Neural progenitor cell (in vitro differentiated cells): ENCODE measurements around the gene MDH2. TPM values are rescaled to one million over a fixed set of nuclear protein-coding genes. Genes with fewer than 3 reads are reported as not detected.
"Not testable (repeated sequence)": the region's sequence is repeated elsewhere in the genome, so short reads cannot be mapped to it uniquely, and the experiment has no call there.

Source experiments
- DNase-seq: peaks from one replicate; pipeline ENCODE4 v3.0.0-alpha.2; 2016; ENCODE audit warnings: low spot score
- H2AFZ ChIP-seq: fragments of 200-600 bp; sonication (generic); replicated peaks from 2 replicates; pipeline ENCODE4 v1.6.1; 2016; ENCODE audit warnings: antibody characterized with exemption
- H3F3A ChIP-seq: fragments of 200-600 bp; sonication (generic); 2 replicates; pipeline ENCODE4 v1.6.1; 2016; ENCODE audit warnings: antibody characterized with exemption, low read depth
- H3K27ac ChIP-seq: fragments of 200-600 bp; sonication (generic); 2 replicates; pipeline ENCODE4 v1.5.1; 2016; ENCODE audit warnings: mild to moderate bottlenecking
- H3K27me3 ChIP-seq: fragments of 200-600 bp; sonication (generic); 2 replicates; pipeline ENCODE4 v1.6.1; 2016; ENCODE audit warnings: mild to moderate bottlenecking, moderate library complexity
- H3K36me3 ChIP-seq: fragments of 200-600 bp; sonication (generic); 2 replicates; pipeline ENCODE4 v1.5.1; 2016
- H3K4me1 ChIP-seq: fragments of 200-600 bp; sonication (generic); 2 replicates; pipeline ENCODE4 v1.6.1; 2016; ENCODE audit warnings: mixed run types
- H3K4me2 ChIP-seq: fragments of 200-600 bp; sonication (generic); 2 replicates; pipeline ENCODE4 v1.6.1; 2016
- H3K4me3 ChIP-seq: fragments of 200-600 bp; sonication (generic); 2 replicates; pipeline ENCODE4 v1.5.1; 2016
- H3K79me2 ChIP-seq: fragments of 200-600 bp; sonication (generic); 2 replicates; pipeline ENCODE4 v1.6.1; 2016; ENCODE audit warnings: low read depth
- H3K9ac ChIP-seq: fragments of 200-600 bp; sonication (generic); 2 replicates; pipeline ENCODE4 v1.6.1; 2016
- H3K9me3 ChIP-seq: fragments of 200-600 bp; sonication (generic); 2 replicates; pipeline ENCODE4 v1.5.1; 2016; ENCODE audit warnings: low read depth
- H4K20me1 ChIP-seq: fragments of 200-600 bp; sonication (generic); 2 replicates; pipeline ENCODE4 v1.6.1; 2016; ENCODE audit warnings: low read depth
- H3K27ac Mint-ChIP-seq: 3 replicates; pipeline ENCODE4 v1.8.0; 2021; ENCODE audit warnings: mixed read lengths
- H3K27me3 Mint-ChIP-seq: 2 replicates; pipeline ENCODE4 v1.8.0; 2022; ENCODE audit warnings: low read depth, mild to moderate bottlenecking, inconsistent platforms, moderate library complexity, mixed read lengths; ENCODE audit not compliant: insufficient read depth
- H3K36me3 Mint-ChIP-seq: 3 replicates; pipeline ENCODE4 v1.8.0; 2021; ENCODE audit warnings: mixed read lengths
- H3K4me1 Mint-ChIP-seq: 3 replicates; pipeline ENCODE4 v1.8.0; 2021; ENCODE audit warnings: mixed read lengths
- H3K4me3 Mint-ChIP-seq: 3 replicates; pipeline ENCODE4 v1.8.0; 2021; ENCODE audit warnings: mild to moderate bottlenecking, moderate library complexity, mixed read lengths
- H3K9me3 Mint-ChIP-seq: 3 replicates; pipeline ENCODE4 v1.8.0; 2020; ENCODE audit warnings: mixed read lengths
- CTCF ChIP-seq: fragments of 200-600 bp; sonication (generic); IDR thresholded peaks from 2 replicates; pipeline ENCODE4 v1.5.1; 2017; ENCODE audit warnings: antibody characterized with exemption, mild to moderate bottlenecking
- EZH2 ChIP-seq: fragments of 200-600 bp; sonication (generic); IDR thresholded peaks from 2 replicates; pipeline ENCODE4 v1.6.1; 2017; ENCODE audit warnings: antibody characterized with exemption, mild to moderate bottlenecking, moderate library complexity
- EZH2phosphoT487 ChIP-seq: fragments of 200-600 bp; sonication (generic); IDR thresholded peaks from 2 replicates; pipeline ENCODE4 v1.6.1; 2017; ENCODE audit warnings: antibody characterized with exemption
- small RNA-seq: library from RNA; depleted of rRNA; stranded (forward); fragments of <200 nt; gene quantifications from one replicate; pipeline ENCODE3, GENCODE V24; 2015
- total RNA-seq: library from RNA; depleted of rRNA; stranded (reverse); fragments of >200 nt; gene quantifications from 2 replicates; pipeline ENCODE4 v1.2.3, GENCODE V29; 2015; ENCODE audit warnings: low replicate concordance

Gene MDH2
- total RNA-seq, 1 donor from 2014 or later, result 51.5 TPM

GRCh38 chr7:76108540-76109233 lies 60.8 kb downstream of the MDH2 start:
- H3K4me1 ChIP-seq, result no peaks in the 10 kb centered on the region
- H3K9me3 ChIP-seq, result no peaks in the 10 kb centered on the region
- Mint-ChIP-seq H3K36me3 (no peaks in the 10 kb centered on the region), H3K4me1 (no peaks in the 10 kb centered on the region), H3K9me3 (no peaks in the 10 kb centered on the region), H3K27ac (no peak overlapping the region), H3K27me3 (peaks cover 4% of the 10 kb centered on the region), H3K4me3 (no peak overlapping the region)
- H3K4me3 ChIP-seq, result no peak overlapping the region
- H3K36me3 ChIP-seq, result no peaks in the 10 kb centered on the region
- no peak overlapping the region for H3K27ac ChIP-seq
- H3F3A ChIP-seq, result no peaks in the 10 kb centered on the region
- H3K79me2 ChIP-seq, result no peaks in the 10 kb centered on the region
- no peak overlapping the region for H2AFZ ChIP-seq
- H3K4me2 ChIP-seq, result no peak overlapping the region
- no peaks in the 10 kb centered on the region for H4K20me1 ChIP-seq
- no peak for TF ChIP-seq EZH2phosphoT487
- no peak for TF ChIP-seq CTCF
- no peak for TF ChIP-seq EZH2
- no peak for DNase-seq
- H3K27me3 ChIP-seq, result no peaks in the 10 kb centered on the region
- no peak overlapping the region for H3K9ac ChIP-seq

- H3K4me1 Mint-ChIP-seq, H3K36me3 ChIP-seq: not testable (repeated sequence)
Observed at GRCh38 chr7:76113042-76113630, 65.2 kb downstream of the MDH2 start.

GRCh38 chr7:76114742-76115141 lies 66.8 kb downstream of the MDH2 start:
- H3K27me3 Mint-ChIP-seq, H3K27ac Mint-ChIP-seq, H3K4me1 ChIP-seq, H3F3A ChIP-seq, H3K4me3 Mint-ChIP-seq, H4K20me1 ChIP-seq, DNase-seq, H3K4me3 ChIP-seq, H3K27me3 ChIP-seq, H3K27ac ChIP-seq, H3K4me2 ChIP-seq, H3K9me3 Mint-ChIP-seq, H2AFZ ChIP-seq, H3K79me2 ChIP-seq, H3K4me1 Mint-ChIP-seq, H3K9me3 ChIP-seq, H3K9ac ChIP-seq, H3K36me3 ChIP-seq, H3K36me3 Mint-ChIP-seq: not testable (repeated sequence)

More at GRCh38 chr7:76113042-76113630, 65.2 kb downstream of the MDH2 start:
- not testable (repeated sequence) for H3K4me2 ChIP-seq, H3K4me3 ChIP-seq, H3K9me3 ChIP-seq, H3K27ac Mint-ChIP-seq, H3K79me2 ChIP-seq, H3K9me3 Mint-ChIP-seq, H3K27me3 Mint-ChIP-seq, H3K36me3 Mint-ChIP-seq, DNase-seq, H3K4me1 ChIP-seq, H3K9ac ChIP-seq, H3K27me3 ChIP-seq, H3K4me3 Mint-ChIP-seq, H3K27ac ChIP-seq, H4K20me1 ChIP-seq, H3F3A ChIP-seq
- peak overlapping the region; percentile 17 for H2AFZ ChIP-seq

Small RNA genes lying within 50 kb of the gene (small RNA-seq; reads per million reads assigned to genes)
- not detected for gene RNU6-863P

Other genes starting within 250 kb of the MDH2 start
- not detected in 2 replicates for gene CCL24, start 234.3 kb upstream of the MDH2 start, total RNA-seq
- gene RHBDD2, start 169.1 kb upstream of the MDH2 start, total RNA-seq, result 15.4 and 52.7 TPM in 2 replicates
- 38.6 and 61.0 TPM in 2 replicates for gene POR, start 133.0 kb upstream of the MDH2 start, total RNA-seq
- 9.4 and 10.4 TPM in 2 replicates for gene TMEM120A, start 53.5 kb upstream of the MDH2 start, total RNA-seq
- 56.1 and 60.4 TPM in 2 replicates for gene STYXL1, start 106 bp upstream of the MDH2 start, total RNA-seq
- 2.2 and 4.6 TPM in 2 replicates for gene SRRM3, start 153.8 kb downstream of the MDH2 start, total RNA-seq